Activated CD8-positive, alpha-beta memory T cell treated with anti-CD3 and anti-CD28 coated beads for 24 hours (primary cell): ENCODE data around the gene COG7.
"Not testable (repeated sequence)": the region's sequence is repeated elsewhere in the genome, so short reads cannot be mapped to it uniquely, and the experiment has no call there.

Source experiments
- DNase-seq: peaks from one replicate; pipeline ENCODE4 v3.0.0-alpha.2; 2020

COG7 gene

GRCh38 chr16:23408823-23409298 lies 44.1 kb downstream of the COG7 start:
- DNase-seq, result no peak

- DNase-seq, result no peak
These were observed 44.7 kb downstream of the COG7 start for GRCh38 chr16:23408242-23408822.

- DNase-seq, result no peak
These were observed 45.4 kb downstream of the COG7 start for GRCh38 chr16:23407436-23408127.

- DNase-seq, result no peak
These were observed 46.3 kb downstream of the COG7 start for GRCh38 chr16:23406546-23407240.

GRCh38 chr16:23406024-23406423 lies 47.0 kb downstream of the COG7 start:
- no peak for DNase-seq

- DNase-seq, result no peak
These were observed 49.4 kb downstream of the COG7 start for GRCh38 chr16:23403547-23403946.

GRCh38 chr16:23402100-23402499 lies 50.9 kb downstream of the COG7 start:
- DNase-seq, result no peak

- DNase-seq, result no peak
These were observed 51.9 kb downstream of the COG7 start for GRCh38 chr16:23401139-23401538.

GRCh38 chr16:23400447-23400846 lies 52.5 kb downstream of the COG7 start:
- DNase-seq, result not testable (repeated sequence)

GRCh38 chr16:23398987-23399805 lies 53.8 kb downstream of the COG7 start:
- no peak for DNase-seq

- no peak for DNase-seq
These were observed 55.5 kb downstream of the COG7 start for GRCh38 chr16:23397464-23397863.

GRCh38 chr16:23395732-23396131 lies 57.3 kb downstream of the COG7 start:
- no peak for DNase-seq

GRCh38 chr16:23394141-23394831 lies 58.7 kb downstream of the COG7 start:
- DNase-seq, result no peak

- no peak for DNase-seq
These were observed 60.8 kb downstream of the COG7 start for GRCh38 chr16:23392223-23392600.

- no peak for DNase-seq
These were observed 61.4 kb downstream of the COG7 start for GRCh38 chr16:23391381-23392222.

- DNase-seq, result not testable (repeated sequence)
These were observed 63.1 kb downstream of the COG7 start for GRCh38 chr16:23389936-23390335.

- DNase-seq, result no peak
These were observed 63.8 kb downstream of the COG7 start for GRCh38 chr16:23389201-23389600.

GRCh38 chr16:23388786-23389185 lies 64.2 kb downstream of the COG7 start:
- DNase-seq, result no peak

- no peak for DNase-seq
These were observed 65.3 kb downstream of the COG7 start for GRCh38 chr16:23387666-23388065.

GRCh38 chr16:23385441-23385840 lies 67.5 kb downstream of the COG7 start:
- DNase-seq, result no peak

GRCh38 chr16:23384878-23385277 lies 68.1 kb downstream of the COG7 start:
- no peak for DNase-seq

- DNase-seq, result no peak
These were observed 69.1 kb downstream of the COG7 start for GRCh38 chr16:23383881-23384280.
